ENCODE measurements around the gene RSPH1. TPM values are rescaled to one million over a fixed set of nuclear protein-coding genes. Genes with fewer than 3 reads are reported as not detected.

RSPH1 gene
- total RNA-seq, 4 donors from 2014 or later, result 0.81 to 3.2 (median 2.0) TPM

- Histone ChIP-seq H3K9me3 (no peaks in the 10 kb centered on the region), H3K36me3 (peaks cover 26% of the 10 kb centered on the region), H3K4me1 (no peaks in the 10 kb centered on the region), H3K27me3 (no peaks in the 10 kb centered on the region), H3K27ac (no peak overlapping the region), H3K4me3 (no peak overlapping the region)
- 83% methylated on average over 5 of the region's 7 CpGs for WGBS
- peak in 1 of 2 donors; percentile 53 for DNase-seq (ENCODE audit: low spot score in 2 of 2)
- no peak for TF ChIP-seq EP300 (IDR thresholded peaks at IDR 0.05)
- no peak for TF ChIP-seq POLR2A (IDR thresholded peaks at IDR 0.05)
- no peak for TF ChIP-seq CTCF (IDR thresholded peaks at IDR 0.05)
- TF ChIP-seq POLR2AphosphoS5 (IDR thresholded peaks at IDR 0.05), result no peak
Observed at GRCh38 chr21:42539931-42540343, 43.9 kb upstream of the RSPH1 start.

- TF ChIP-seq POLR2AphosphoS5 (IDR thresholded peaks at IDR 0.05), result no peak
- TF ChIP-seq CTCF (IDR thresholded peaks at IDR 0.05), result no peak
- Histone ChIP-seq H3K36me3 (peaks cover 26% of the 10 kb centered on the region), H3K9me3 (no peaks in the 10 kb centered on the region), H3K4me1 (no peaks in the 10 kb centered on the region), H3K4me3 (no peak overlapping the region), H3K27me3 (no peaks in the 10 kb centered on the region), H3K27ac (no peak overlapping the region)
- DNase-seq (ENCODE audit: low spot score in 2 of 2), result peak in 1 of 2 donors; percentile 45
- 87% methylated on average over 17 of the region's 17 CpGs for WGBS
Observed at GRCh38 chr21:42539342-42539741, 43.3 kb upstream of the RSPH1 start.

GRCh38 chr21:42538479-42539275 is 42.7 kb upstream of the RSPH1 start:
- DNase-seq (ENCODE audit: low spot score in 2 of 2), result peak in 1 of 2 donors; percentile 20
- no peak overlapping the region for H3K4me3 ChIP-seq
- no peak for TF ChIP-seq EP300 (IDR thresholded peaks at IDR 0.05)
- TF ChIP-seq CTCF (IDR thresholded peaks at IDR 0.05), result no peak
- TF ChIP-seq POLR2A (IDR thresholded peaks at IDR 0.05), result no peak
- TF ChIP-seq POLR2AphosphoS5 (IDR thresholded peaks at IDR 0.05), result no peak
- H3K27ac ChIP-seq, result no peak overlapping the region
- H3K4me1 ChIP-seq, result no peaks in the 10 kb centered on the region
- no peaks in the 10 kb centered on the region for H3K9me3 ChIP-seq
- WGBS, result 71% methylated on average over 10 of the region's 10 CpGs
- no peaks in the 10 kb centered on the region for H3K27me3 ChIP-seq
- H3K36me3 ChIP-seq, result peaks cover 26% of the 10 kb centered on the region

GRCh38 chr21:42537106-42537742 is 41.2 kb upstream of the RSPH1 start:
- WGBS, result 88% methylated on average over 4 of the region's 4 CpGs
- H3K4me3 ChIP-seq, result no peak overlapping the region
- peaks cover 10% of the 10 kb centered on the region for H3K4me1 ChIP-seq
- H3K27me3 ChIP-seq, result no peaks in the 10 kb centered on the region
- no peak overlapping the region for H3K27ac ChIP-seq
- no peaks in the 10 kb centered on the region for H3K9me3 ChIP-seq
- H3K36me3 ChIP-seq, result peaks cover 12% of the 10 kb centered on the region
- no peak for TF ChIP-seq CTCF (IDR thresholded peaks at IDR 0.05)
- no peak for TF ChIP-seq EP300 (IDR thresholded peaks at IDR 0.05)
- TF ChIP-seq POLR2AphosphoS5 (IDR thresholded peaks at IDR 0.05), result no peak
- no peak for TF ChIP-seq POLR2A (IDR thresholded peaks at IDR 0.05)
- peak in 1 of 2 donors; percentile 9 for DNase-seq (ENCODE audit: low spot score in 2 of 2)

- 64% methylated on average over 2 of the region's 8 CpGs for WGBS
- Histone ChIP-seq H3K36me3 (peaks cover 11% of the 10 kb centered on the region), H3K27me3 (no peaks in the 10 kb centered on the region), H3K4me1 (peaks cover 10% of the 10 kb centered on the region), H3K9me3 (no peaks in the 10 kb centered on the region), H3K4me3 (no peak overlapping the region), H3K27ac (no peak overlapping the region)
- DNase-seq (ENCODE audit: low spot score in 2 of 2), result peak in 1 of 2 donors; percentile 25
- no peak for TF ChIP-seq EP300 (IDR thresholded peaks at IDR 0.05)
- TF ChIP-seq POLR2A (IDR thresholded peaks at IDR 0.05), result no peak
- TF ChIP-seq POLR2AphosphoS5 (IDR thresholded peaks at IDR 0.05), result no peak
- TF ChIP-seq CTCF (IDR thresholded peaks at IDR 0.05), result no peak
Observed at GRCh38 chr21:42536601-42537000, 40.6 kb upstream of the RSPH1 start.
